GM12892 (cell line): ENCODE results near the gene FZD8. TPM values are rescaled to one million over a fixed set of nuclear protein-coding genes. Genes with fewer than 3 reads are reported as not detected.
"Not testable (repeated sequence)": the region's sequence is repeated elsewhere in the genome, so short reads cannot be mapped to it uniquely, and the experiment has no call there.

ENCODE experiments used
- DNase-seq: peaks from one replicate; pipeline ENCODE4 v3.0.0; 2011; ENCODE audit not compliant: insufficient read length
- FAIRE-seq: peaks from 2 replicates; lab custom pipeline; 2011; peaks lifted over from hg19 to GRCh38; lab: Jason Lieb, UNC
- POLR2A ChIP-seq: IDR thresholded peaks from 2 replicates; pipeline ENCODE4 v1.6.1; 2011; ENCODE audit warnings: low read depth, low read length, control low read depth
- POLR2AphosphoS5 ChIP-seq: IDR thresholded peaks from 2 replicates; pipeline ENCODE4 v1.6.1; 2011; ENCODE audit warnings: low read depth, low read length, control low read depth
- TAF1 ChIP-seq: IDR thresholded peaks from 2 replicates; pipeline ENCODE4 v1.6.1; 2011; ENCODE audit warnings: low read depth, mild to moderate bottlenecking, control low read depth, low read length, borderline replicate concordance
- polyA plus RNA-seq: library from polyadenylated mRNA; unstranded; fragments of >200 nt; gene quantifications from one replicate; pipeline ENCODE4 v1.2.1, GENCODE V29; 2012; ENCODE audit warnings: missing spikeins, inconsistent platforms; ENCODE audit not compliant: missing spikeins

Gene FZD8, protein sequence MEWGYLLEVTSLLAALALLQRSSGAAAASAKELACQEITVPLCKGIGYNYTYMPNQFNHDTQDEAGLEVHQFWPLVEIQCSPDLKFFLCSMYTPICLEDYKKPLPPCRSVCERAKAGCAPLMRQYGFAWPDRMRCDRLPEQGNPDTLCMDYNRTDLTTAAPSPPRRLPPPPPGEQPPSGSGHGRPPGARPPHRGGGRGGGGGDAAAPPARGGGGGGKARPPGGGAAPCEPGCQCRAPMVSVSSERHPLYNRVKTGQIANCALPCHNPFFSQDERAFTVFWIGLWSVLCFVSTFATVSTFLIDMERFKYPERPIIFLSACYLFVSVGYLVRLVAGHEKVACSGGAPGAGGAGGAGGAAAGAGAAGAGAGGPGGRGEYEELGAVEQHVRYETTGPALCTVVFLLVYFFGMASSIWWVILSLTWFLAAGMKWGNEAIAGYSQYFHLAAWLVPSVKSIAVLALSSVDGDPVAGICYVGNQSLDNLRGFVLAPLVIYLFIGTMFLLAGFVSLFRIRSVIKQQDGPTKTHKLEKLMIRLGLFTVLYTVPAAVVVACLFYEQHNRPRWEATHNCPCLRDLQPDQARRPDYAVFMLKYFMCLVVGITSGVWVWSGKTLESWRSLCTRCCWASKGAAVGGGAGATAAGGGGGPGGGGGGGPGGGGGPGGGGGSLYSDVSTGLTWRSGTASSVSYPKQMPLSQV
- polyA plus RNA-seq: not detected

GRCh38 chr10:35642035-35642792 lies at the start of gene FZD8:
Gene FZD8, minus strand, starts transcription at chr10:35642296. Its CDS starts 867 bp downstream, at chr10:35641429.
- DNase-seq (peak; percentile 74), FAIRE-seq (peak; percentile 27)
- TF ChIP-seq POLR2AphosphoS5 (no peak), POLR2A (no peak), TAF1 (no peak)

GRCh38 chr10:35691522-35692236 lies 49.6 kb upstream of the FZD8 start:
- FAIRE-seq: no peak
- TF ChIP-seq POLR2A (no peak), TAF1 (no peak), POLR2AphosphoS5 (no peak)
- DNase-seq: no peak

GRCh38 chr10:35690534-35690933 lies 48.4 kb upstream of the FZD8 start:
- TF ChIP-seq POLR2AphosphoS5: no peak
- no peak for TF ChIP-seq POLR2A
- no peak for TF ChIP-seq TAF1
- DNase-seq (no peak), FAIRE-seq (no peak)

DNA sequence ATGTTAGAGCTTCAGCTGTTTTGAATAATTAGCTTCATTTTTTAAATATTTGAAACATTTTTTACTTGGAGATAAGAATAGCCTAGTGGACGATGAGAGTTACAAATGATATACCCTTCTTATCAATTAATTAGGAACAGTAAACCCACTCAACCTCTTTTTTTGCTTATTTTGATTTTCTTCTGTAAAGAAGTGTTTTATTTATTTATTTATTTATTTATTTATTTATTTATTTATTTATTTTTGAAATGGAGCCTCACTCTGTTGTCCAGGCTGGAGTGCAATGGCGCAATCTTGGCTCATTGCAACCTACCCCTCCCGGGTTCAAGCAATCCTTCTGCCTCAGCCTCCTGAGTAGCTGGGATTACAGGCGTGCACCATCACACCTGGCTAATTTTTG lies 43.8 kb upstream of the FZD8 start:
- not testable (repeated sequence) for DNase-seq, FAIRE-seq

- DNase-seq (no peak), FAIRE-seq (no peak)
- no peak for TF ChIP-seq POLR2AphosphoS5
These were observed 43.3 kb upstream of the FZD8 start for GRCh38 chr10:35685402-35685801.

GRCh38 chr10:35684586-35684985 lies 42.5 kb upstream of the FZD8 start:
- no peak for FAIRE-seq
- TF ChIP-seq POLR2AphosphoS5: no peak
- no peak for DNase-seq

GRCh38 chr10:35675846-35676245 lies 33.8 kb upstream of the FZD8 start:
- FAIRE-seq (no peak), DNase-seq (no peak)
- TF ChIP-seq POLR2A: no peak
- TF ChIP-seq TAF1: no peak
- TF ChIP-seq POLR2AphosphoS5: no peak

GRCh38 chr10:35674843-35675242 lies 32.7 kb upstream of the FZD8 start:
- no peak for FAIRE-seq
- DNase-seq: no peak
- no peak for TF ChIP-seq POLR2AphosphoS5

DNA sequence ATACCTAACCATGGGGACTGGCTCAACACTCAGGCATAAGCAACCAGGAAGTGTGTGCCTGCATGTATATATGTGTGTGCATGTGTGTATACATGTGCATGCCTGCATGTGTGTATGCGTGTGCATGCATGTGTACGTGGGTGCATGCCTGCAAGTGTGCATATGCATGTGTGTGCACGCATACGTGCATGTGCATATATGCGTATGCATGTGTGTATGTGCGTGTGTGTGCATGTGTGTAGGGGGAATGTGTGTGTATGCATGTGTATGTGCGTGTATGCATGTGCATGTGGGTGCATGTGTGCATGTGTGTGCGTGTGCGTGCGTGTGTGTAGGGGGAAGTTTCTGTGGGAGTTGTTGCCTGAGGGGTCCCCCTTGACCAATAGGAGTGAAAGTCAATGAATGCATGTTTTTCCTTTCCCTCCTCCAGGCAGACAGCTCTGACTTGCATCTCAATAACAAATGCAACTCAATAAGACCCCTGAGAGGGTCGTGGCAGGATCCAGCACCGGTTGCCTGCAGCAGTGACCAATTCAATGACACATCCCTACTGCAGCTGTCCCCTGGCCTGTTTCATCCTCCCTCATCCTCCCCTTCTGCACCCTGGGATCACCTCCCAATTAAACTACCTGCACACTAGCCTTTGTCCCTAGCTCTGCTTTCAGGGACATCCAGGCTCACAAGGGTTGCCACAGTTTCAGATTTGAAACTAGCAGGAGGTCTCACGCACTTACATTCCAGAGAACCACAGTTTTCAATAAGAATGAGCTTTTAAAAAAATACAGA lies 27.0 kb upstream of the FZD8 start:
- FAIRE-seq: no peak
- no peak for DNase-seq

DNA sequence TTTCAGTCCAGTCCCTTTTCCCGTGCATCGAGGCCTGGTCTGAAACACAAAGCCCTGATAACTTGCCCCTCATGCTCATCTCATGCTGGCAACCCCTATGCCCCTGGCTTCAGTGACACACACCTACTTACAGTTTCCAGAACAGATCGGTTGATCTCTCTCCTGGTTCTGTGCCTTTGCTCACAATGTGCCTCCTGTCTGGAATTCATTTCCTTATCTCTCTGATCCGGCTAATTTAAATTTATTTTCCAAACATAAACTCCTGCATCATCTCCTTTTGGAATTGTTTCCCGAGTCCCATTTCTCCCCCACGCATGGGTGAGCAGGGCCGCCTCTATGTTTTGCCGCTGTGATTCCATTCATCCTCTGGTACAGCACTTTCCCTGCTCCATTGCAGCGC lies 25.9 kb upstream of the FZD8 start:
- TF ChIP-seq POLR2AphosphoS5: no peak
- TF ChIP-seq POLR2A: no peak
- no peak for TF ChIP-seq TAF1

More for the DNA sequence above, 27.0 kb upstream of the FZD8 start:
- TF ChIP-seq POLR2A (no peak), TAF1 (no peak), POLR2AphosphoS5 (no peak)

DNA sequence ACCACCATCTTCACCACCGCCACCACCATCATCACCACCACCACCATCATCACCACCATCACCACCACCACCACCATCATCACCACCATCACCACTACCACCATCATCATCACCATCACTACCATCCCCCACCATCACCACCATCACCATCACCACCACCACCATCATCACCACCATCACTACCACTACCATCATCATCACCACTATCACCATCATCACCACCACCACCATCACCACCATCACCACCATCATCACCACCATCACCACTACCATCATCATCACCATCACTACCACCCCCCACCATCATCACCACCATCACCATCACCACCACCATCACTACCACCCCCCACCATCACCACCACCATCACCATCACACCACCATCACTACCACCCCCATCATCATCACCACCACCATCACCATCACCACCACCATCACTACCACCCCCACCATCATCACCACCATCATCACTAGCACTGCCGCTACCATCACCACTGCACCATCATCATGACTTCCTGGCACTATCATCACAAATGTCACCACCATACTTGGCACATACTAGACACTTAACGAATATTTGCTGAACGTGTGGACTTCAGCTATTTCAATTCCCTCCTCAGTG lies 25.3 kb upstream of the FZD8 start:
- FAIRE-seq (no peak), DNase-seq (no peak)
- TF ChIP-seq POLR2A (no peak), POLR2AphosphoS5 (no peak), TAF1 (no peak)

More for the DNA sequence above, 25.9 kb upstream of the FZD8 start:
- FAIRE-seq (no peak), DNase-seq (no peak)
